Measurements from ENCODE around the gene JARID2.

Gene JARID2

GRCh38 chr6:15509335-15509933 is 263.6 kb downstream of the JARID2 start:
- no peak for DNase-seq (ENCODE audit: low spot score)

DNA sequence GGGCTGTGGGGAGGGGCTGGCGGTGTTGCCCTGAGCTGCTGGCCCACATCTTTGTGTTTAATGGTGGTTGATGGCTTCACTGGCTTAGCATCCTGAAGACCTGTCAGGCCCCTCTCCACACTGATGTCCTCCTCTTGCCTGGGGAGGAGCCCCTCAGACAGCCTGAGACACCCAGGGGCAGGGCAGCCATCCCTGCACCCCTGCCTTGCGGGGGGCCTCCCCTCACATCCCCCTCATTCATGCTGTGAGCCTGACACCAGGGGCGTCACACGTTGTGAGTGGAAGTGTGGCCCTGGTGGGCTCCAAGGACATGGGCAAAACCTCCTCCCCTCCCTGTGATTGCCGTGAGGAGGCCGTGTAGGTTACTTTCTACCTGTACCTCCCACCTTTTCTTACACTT is 264.3 kb downstream of the JARID2 start:
- DNase-seq (ENCODE audit: low spot score): no peak

- no peak for DNase-seq (ENCODE audit: low spot score)
These were observed 264.8 kb downstream of the JARID2 start for GRCh38 chr6:15510536-15511247.

DNA sequence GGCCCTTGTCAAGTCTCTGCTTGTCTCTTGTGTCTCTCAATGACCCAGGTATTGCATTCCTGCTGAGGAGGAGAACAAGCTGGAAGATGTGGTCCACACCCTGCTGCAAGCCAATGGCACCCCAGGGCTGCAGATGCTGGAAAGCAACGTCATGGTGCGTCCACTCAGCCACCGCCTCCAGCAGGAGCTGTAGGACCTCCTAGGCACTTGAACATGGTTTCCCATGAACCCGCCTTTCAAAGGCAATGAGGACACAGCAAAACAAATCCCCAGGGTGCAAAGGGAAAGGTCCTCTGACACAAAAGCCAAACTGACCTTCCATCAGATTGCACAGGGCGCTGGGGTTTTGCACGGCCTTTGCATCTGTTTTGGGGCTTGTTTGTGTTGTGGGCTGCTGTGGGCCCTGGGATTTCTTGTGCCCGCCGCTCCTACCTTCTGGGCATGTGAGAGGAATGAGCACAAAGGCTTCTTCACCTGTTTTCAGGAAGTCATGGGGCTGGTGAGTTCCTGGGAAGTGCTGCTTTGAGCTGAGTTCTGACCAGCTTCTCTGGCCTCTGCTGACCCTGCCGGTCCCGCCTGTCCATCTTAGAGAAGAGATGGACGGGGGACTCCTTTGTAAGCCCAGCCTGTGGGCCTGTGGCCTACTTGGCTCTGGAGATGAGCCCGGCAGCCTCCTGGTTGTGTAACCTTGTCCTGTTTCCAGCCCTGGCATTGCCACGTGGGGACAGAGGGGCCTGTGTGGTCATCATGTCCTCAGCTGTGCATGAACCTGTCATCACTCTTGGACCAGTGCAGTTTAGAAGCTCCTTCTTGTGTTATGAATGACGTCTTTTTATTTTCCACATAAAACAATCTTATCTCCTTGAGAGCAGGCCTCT is 265.6 kb downstream of the JARID2 start:
- DNase-seq (ENCODE audit: low spot score): no peak

DNA sequence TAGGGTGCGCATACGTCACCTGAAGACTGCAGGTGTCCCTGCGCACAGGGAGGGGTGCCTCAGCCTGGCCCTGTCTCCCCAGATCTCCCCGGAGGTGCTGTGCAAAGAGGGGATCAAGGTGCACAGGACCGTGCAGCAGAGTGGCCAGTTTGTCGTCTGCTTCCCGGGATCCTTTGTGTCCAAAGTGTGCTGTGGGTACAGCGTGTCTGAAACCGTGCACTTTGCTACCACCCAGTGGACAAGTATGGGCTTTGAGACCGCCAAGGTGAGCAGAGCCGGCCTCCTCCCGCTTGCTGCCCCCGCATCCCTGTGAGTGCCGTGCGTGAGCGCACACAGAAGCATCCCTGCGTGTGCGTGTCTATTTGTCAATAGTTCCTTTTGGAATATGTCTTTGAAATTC is 266.3 kb downstream of the JARID2 start:
- no peak for DNase-seq (ENCODE audit: low spot score)

DNA sequence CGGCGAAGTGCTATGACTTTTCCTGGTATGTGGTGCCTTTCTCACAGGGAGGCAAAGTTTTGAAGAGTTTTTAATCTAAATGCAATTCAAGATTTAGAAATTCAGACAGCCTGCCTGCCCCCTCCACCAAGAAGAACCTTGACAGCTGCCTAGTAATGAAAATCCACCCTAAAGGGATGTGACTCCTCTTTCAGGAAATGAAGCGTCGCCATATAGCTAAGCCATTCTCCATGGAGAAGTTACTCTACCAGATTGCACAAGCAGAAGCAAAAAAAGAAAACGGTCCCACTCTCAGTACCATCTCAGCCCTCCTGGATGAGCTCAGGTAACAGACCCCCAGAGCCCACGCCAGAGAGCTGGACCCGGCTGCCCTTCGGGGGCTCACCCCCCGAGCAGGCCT is 266.9 kb downstream of the JARID2 start:
- DNase-seq (ENCODE audit: low spot score): no peak

GRCh38 chr6:15513131-15513771 is 267.4 kb downstream of the JARID2 start:
- DNase-seq (ENCODE audit: low spot score): no peak

- DNase-seq (ENCODE audit: low spot score): no peak
These were observed 268.2 kb downstream of the JARID2 start for GRCh38 chr6:15513801-15514711.

DNA sequence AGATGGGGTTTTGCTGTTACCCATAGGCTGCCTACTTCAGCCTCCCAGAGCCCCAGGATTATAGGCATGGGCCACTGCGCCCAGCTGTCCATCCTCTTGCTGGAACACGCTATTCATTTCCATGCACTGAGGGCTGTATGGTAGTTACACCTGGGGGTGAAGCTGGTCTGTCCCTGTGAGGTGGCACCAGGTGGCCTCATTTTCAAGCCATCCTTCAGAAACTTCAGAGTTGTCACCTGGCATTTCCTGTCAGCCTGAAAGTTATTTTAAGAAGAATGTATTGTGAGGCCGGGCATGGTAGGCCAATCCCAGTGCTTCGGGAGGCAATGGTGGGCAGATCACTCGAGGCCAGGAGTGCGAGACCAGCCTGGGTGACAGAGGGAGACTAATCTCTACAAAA is 269.4 kb downstream of the JARID2 start:
- no peak for DNase-seq (ENCODE audit: low spot score)

GRCh38 chr6:15515660-15516375 is 269.9 kb downstream of the JARID2 start:
- DNase-seq (ENCODE audit: low spot score): no peak

DNA sequence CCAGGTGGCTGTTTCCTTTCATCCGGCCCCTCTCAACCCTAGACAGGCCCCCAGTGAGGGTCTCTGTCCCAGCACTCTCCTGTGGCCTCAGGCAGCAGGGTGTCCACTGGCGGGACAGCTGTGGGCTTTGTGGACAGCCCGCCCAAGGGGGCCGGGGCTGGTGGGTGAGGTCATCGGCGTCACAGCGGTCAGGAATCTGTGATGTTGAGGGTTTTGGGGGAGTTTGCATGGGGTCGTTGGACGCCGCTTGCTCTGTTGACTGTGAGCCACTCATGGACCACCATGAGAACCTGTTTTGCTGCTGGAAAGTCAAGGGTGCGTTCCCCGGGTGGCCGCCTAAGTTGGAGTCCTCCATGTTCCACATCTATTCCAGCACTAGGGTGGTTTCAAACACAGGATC is 270.5 kb downstream of the JARID2 start:
- no peak for DNase-seq (ENCODE audit: low spot score)

DNA sequence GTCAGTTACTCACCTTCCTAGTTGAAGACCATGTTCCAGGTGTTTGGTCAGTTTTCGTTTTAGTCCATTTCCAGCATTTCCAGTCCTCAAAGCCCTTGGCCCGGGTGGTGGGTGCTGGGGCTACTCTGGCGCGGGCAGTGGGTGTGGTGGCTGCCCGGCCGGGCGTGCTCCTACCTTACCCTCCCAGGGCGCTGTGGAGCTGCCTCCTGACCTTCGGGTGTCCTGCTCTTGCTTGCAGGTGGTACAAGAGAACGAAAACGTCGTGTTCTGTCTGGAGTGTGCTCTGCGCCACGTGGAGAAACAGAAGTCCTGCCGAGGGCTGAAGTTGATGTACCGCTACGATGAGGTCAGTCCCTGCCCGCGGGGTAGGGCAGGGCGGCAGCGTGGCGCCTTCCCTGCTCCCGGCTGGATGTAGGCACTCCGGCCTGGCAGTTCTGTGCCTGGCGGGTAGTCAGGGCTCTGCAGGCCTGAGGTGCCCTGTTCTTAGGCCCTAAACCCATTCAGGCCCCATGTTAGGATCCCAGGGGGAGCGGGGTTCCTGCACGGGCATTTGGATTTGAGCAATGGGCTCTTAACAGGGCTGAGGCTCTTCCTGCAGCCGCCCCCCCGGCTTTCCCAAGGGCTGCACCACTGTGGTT is 271.2 kb downstream of the JARID2 start:
- DNase-seq (ENCODE audit: low spot score): no peak

DNA sequence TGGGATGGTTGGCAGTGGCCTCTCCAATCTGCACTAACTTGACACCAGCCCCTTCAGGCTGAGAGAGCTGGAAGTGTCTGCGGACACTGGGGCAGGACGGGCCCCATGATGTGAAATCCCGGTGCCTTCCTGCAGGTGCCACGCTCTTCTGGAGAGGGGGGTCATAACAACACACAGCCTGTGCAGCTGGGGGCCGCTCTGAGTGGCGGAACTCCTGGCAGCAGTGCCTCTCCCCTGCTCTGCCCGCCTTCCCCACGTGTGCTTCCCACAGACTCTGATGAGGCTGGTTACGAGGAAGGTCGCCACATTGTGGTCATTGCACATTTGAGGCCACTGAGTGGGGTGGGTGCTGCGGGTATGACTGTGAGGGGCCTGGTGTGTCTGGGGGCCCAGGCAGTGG is 271.7 kb downstream of the JARID2 start:
- DNase-seq (ENCODE audit: low spot score): no peak

- DNase-seq (ENCODE audit: low spot score): no peak
These were observed 272.2 kb downstream of the JARID2 start for GRCh38 chr6:15518057-15518456.

DNA sequence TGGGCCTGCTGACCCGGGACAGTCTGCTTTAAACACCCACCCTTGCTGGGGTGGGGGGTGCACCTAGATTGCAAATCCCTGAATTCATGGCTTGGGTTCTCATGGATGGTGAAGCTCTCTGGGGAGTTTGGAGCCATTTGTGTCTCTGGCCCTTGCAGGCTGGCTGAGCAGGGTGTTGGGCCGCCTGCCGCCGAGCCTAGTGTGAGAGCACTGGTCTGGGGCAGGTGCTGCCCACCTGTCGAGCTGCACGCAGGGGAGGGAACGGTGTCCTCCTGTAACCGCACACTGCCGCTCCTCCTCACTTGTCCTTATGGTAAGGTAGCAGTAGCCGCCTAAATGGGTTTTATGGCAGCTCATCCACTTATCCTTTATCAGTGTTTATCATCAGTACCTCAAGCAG is 273.0 kb downstream of the JARID2 start:
- DNase-seq (ENCODE audit: low spot score): no peak

DNA sequence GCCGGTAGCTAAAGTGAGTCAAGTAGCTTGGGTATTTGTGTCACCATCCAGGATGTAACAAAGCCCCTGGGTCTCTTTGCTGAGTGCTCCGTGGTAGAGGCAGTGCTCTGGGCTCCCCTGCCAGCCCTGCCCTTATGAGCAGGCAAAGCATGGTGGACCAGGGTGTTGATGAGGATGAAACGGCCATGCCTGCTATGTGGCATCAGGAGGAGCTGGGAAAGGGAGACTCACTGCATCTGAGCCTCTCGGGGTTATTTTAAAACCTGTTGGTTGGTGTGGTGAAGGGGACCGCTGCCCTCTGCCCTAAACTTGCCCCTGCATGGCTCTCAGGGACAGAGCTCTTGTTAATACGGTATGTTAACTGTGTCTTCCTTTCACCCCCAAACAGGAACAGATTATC is 273.8 kb downstream of the JARID2 start:
- DNase-seq (ENCODE audit: low spot score): no peak

DNA sequence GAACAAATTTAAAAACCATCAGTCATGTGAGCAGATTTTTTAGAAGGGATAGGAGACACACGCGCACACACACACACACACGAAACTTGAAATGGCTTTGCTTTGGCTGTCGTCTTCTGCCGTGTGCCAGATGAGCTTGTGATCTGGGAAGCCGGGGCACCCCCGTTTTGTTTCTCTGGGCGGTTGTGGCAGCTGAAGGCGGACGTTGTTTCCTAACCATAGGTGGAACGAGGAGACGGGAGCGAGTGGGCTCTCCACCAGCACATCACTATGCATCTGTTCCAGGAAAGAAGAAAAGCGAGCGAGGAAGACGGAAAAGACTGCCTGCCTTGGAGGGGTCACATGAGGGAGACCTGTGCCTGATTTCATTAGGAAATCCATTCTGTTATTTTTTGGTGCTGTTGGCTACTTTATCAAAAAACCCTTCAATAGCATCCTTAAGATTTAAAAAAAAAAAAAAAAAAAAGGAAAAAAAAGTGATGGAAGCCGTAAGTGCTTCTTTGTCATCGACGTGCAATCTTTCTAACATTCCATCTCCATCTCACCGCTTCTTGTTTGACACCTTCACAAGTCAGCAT is 274.8 kb downstream of the JARID2 start:
- no peak for DNase-seq (ENCODE audit: low spot score)

DNA sequence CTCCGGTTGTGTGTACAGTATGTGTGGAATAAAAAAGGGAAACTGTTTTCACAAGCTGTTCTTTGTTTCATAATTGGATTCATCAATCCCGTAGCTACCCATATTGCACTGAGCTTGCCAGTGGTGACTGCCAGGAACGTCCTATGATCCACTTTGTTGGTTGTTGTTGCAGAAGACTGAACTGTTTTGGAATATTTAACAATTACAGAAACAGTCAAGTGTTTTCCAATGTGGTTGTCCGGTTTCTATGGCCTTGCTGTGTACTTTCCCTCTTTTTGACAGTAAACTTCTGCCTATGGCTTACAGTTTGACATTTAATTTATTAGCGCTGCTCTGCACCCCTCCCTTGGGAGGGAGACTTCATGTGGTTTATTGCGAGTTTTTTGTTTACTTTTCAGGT is 275.7 kb downstream of the JARID2 start:
- no peak for DNase-seq (ENCODE audit: low spot score)

- DNase-seq (ENCODE audit: low spot score): no peak
These were observed 276.2 kb downstream of the JARID2 start for GRCh38 chr6:15522026-15522425.

GRCh38 chr6:15522427-15522826 is 276.6 kb downstream of the JARID2 start:
- no peak for DNase-seq (ENCODE audit: low spot score)

All from CD4-positive, alpha-beta T cell treated with Interleukin-2 at 100 ng/mL for 4 hours (primary cell).